Lung (tissue), 12 donors: ENCODE measurements around the gene TEAD4. TPM values are rescaled to one million over a fixed set of nuclear protein-coding genes. Genes with fewer than 3 reads are reported as not detected.

Experiments
- ATAC-seq: fragments of 200-7000 bp; cut with Tn5 transposase; one replicate; pipeline ENCODE4 v1.9.1; 2020; ENCODE audit warnings: moderate number of reproducible peaks; ENCODE audit not compliant: insufficient read depth, low FRiP score
- DNase-seq, 3 donors: peaks; one replicate each; pipeline ENCODE4 v3.0.0-alpha.2; 2013 to 2017
- H3K27ac ChIP-seq, 2 donors: one replicate each; pipeline ENCODE4 v1.5.1; 2013; ENCODE audit warnings: mild to moderate bottlenecking in 2 of 2, moderate library complexity in 2 of 2, control low read depth in 1 of 2, inconsistent platforms in 1 of 2, low read depth in 1 of 2, low read length in 1 of 2
- H3K27me3 ChIP-seq, 3 donors: one replicate each; pipeline ENCODE4 v1.5.1; 2013; ENCODE audit warnings: low read length in 2 of 3; ENCODE audit not compliant: control insufficient read depth in 3 of 3, insufficient read depth in 3 of 3
- H3K36me3 ChIP-seq, 4 donors: one replicate each; pipeline ENCODE4 v1.5.1; 2013; ENCODE audit warnings: low read length in 4 of 4, mild to moderate bottlenecking in 1 of 4, moderate library complexity in 1 of 4; ENCODE audit not compliant: control insufficient read depth in 4 of 4, insufficient read depth in 4 of 4
- H3K4me1 ChIP-seq, 5 donors: one replicate each; pipeline ENCODE4 v1.5.1; 2013; ENCODE audit warnings: low read length in 5 of 5, mild to moderate bottlenecking in 2 of 5, moderate library complexity in 1 of 5; ENCODE audit not compliant: control insufficient read depth in 5 of 5, insufficient read depth in 5 of 5
- H3K4me3 ChIP-seq: one replicate; pipeline ENCODE4 v1.5.1; 2013; ENCODE audit warnings: mild to moderate bottlenecking, control low read depth, moderate library complexity
- H3K9ac ChIP-seq, 2 donors: one replicate each; pipeline ENCODE4 v1.5.1; 2013; ENCODE audit warnings: low read length in 2 of 2, control low read depth in 1 of 2; ENCODE audit not compliant: insufficient read depth in 1 of 2
- H3K9me3 ChIP-seq, 4 donors: one replicate each; pipeline ENCODE4 v1.5.1; 2013; ENCODE audit warnings: low read length in 3 of 4, mild to moderate bottlenecking in 1 of 4, moderate library complexity in 1 of 4; ENCODE audit not compliant: control insufficient read depth in 4 of 4, insufficient read depth in 3 of 4
- WGBS, 2 donors: extraction: QIAGEN DNeasy Blood & Tissue Kit; methylation state at CpG; one replicate each; pipeline ENCODE4 v1.1.7; 2013; 5-methylcytosine and 5-hydroxymethylcytosine counted together
- polyA plus RNA-seq, 2 donors: library from polyadenylated mRNA; stranded (reverse); fragments of 200-250 nt; gene quantifications; one replicate each; pipeline ENCODE4 v1.2.1, GENCODE V29; 2013
- total RNA-seq, 2 donors: library from RNA; depleted of rRNA in 1 of 2; stranded (reverse); fragments of >200 nt in 1 of 2; gene quantifications; one replicate each; pipeline ENCODE4 v1.2.1, GENCODE V29; 2014 to 2021
- TF ChIP-seq, protein P1 (sequence below): IDR thresholded peaks from 2 replicates; pipeline ENCODE4 v1.5.1; 2012; ENCODE audit warnings: mild to moderate bottlenecking; ENCODE audit errors: control extremely low read depth, extremely low read depth
- donor health status: control.
- donor health status: control.
- donor health status: Bipolar disorder and iron deficiency.
- donor health status: healthy.
- donor health status: DM: yes; HTN: yes; CAD: no.

The TEAD4 gene
- total and polyA plus RNA-seq, 4 donors = 7.1 to 36.3 (median 28.8) TPM

- 28 to 38% methylated on average over 14 to 16 of the region's 16 CpGs for WGBS, 2 donors
- Histone ChIP-seq H3K4me1 (peaks cover 0 to 14% (median 0%) of the 10 kb centered on the region in 5 donors), H3K27me3 (no peaks in the 10 kb centered on the region), H3K9ac (no peak overlapping the region), H3K4me3 (no peak overlapping the region), H3K36me3 (peaks cover 0 to 16% (median 1%) of the 10 kb centered on the region in 4 donors), H3K27ac (peak overlapping the region in 1 of 2 donors; percentile 54), H3K9me3 (no peaks in the 10 kb centered on the region)
- TF ChIP-seq, protein P1, sequence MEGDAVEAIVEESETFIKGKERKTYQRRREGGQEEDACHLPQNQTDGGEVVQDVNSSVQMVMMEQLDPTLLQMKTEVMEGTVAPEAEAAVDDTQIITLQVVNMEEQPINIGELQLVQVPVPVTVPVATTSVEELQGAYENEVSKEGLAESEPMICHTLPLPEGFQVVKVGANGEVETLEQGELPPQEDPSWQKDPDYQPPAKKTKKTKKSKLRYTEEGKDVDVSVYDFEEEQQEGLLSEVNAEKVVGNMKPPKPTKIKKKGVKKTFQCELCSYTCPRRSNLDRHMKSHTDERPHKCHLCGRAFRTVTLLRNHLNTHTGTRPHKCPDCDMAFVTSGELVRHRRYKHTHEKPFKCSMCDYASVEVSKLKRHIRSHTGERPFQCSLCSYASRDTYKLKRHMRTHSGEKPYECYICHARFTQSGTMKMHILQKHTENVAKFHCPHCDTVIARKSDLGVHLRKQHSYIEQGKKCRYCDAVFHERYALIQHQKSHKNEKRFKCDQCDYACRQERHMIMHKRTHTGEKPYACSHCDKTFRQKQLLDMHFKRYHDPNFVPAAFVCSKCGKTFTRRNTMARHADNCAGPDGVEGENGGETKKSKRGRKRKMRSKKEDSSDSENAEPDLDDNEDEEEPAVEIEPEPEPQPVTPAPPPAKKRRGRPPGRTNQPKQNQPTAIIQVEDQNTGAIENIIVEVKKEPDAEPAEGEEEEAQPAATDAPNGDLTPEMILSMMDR = no peak
- ATAC-seq (no peak), DNase-seq (peak in 1 of 3 donors; percentile 29)
These were observed 55.4 kb downstream of the TEAD4 start for GRCh38 chr12:3014641-3015040.

GRCh38 chr12:3015356-3015755, 56.2 kb downstream of the TEAD4 start:
- H3K27me3 ChIP-seq = no peaks in the 10 kb centered on the region
- no peak overlapping the region for H3K4me3 ChIP-seq
- no peak for DNase-seq
- peaks cover 0 to 16% (median 0%) of the 10 kb centered on the region in 5 donors for H3K4me1 ChIP-seq
- no peak for ATAC-seq
- no peak overlapping the region for H3K27ac ChIP-seq
- 96 to 97% methylated on average over 12 of the region's 12 CpGs for WGBS, 2 donors
- peaks cover 0 to 14% (median 1%) of the 10 kb centered on the region in 4 donors for H3K36me3 ChIP-seq
- H3K9me3 ChIP-seq = no peaks in the 10 kb centered on the region
- H3K9ac ChIP-seq = no peak overlapping the region
- TF ChIP-seq, protein P1 = no peak

DNA sequence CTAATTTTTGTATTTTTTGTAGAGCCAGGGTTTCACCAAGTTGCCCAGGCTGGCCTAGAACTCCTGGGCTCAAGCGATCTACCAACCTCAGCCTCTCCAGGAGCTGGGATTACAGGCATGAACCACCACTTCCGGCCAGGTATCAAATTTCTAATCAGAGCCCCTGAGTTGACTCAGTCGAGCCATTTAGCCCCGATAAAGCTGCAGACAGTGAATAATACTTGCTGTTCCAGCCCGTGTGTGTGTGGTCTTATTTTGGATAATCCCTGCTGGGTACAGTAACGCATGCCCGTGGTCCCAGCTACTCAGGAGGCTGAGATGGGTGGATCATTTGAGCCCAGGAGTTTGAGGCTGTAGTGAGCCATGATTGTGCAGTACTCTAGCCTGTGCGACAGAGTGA, 57.0 kb downstream of the TEAD4 start:
- no peak for ATAC-seq
- DNase-seq = no peak

More for the DNA sequence above, 57.0 kb downstream of the TEAD4 start:
- WGBS, 2 donors = 86 to 88% methylated on average over 8 of the region's 8 CpGs
- H3K9me3 ChIP-seq = no peaks in the 10 kb centered on the region
- H3K4me3 ChIP-seq = no peak overlapping the region
- no peak overlapping the region for H3K9ac ChIP-seq
- H3K27ac ChIP-seq = no peak overlapping the region
- H3K4me1 ChIP-seq = peaks cover 0 to 18% (median 0%) of the 10 kb centered on the region in 5 donors
- H3K36me3 ChIP-seq = peaks cover 0 to 12% (median 1%) of the 10 kb centered on the region in 4 donors
- H3K27me3 ChIP-seq = no peaks in the 10 kb centered on the region
- TF ChIP-seq, protein P1 = no peak
